GM23338 (cell line): ENCODE measurements around the gene TMEM63B.

Source experiments
- CREB1 ChIP-seq: fragments of 250-450 bp; sonication (Bioruptor Pico); IDR thresholded peaks from 2 replicates; pipeline ENCODE4 v1.5.0; 2020; ENCODE audit warnings: low read depth, mild to moderate bottlenecking, moderate library complexity
- CTCF ChIP-seq, 2 experiments: fragments of 200-600 bp in 1 of 2; sonication (generic) in 1 of 2; conservative IDR thresholded peaks; 2 replicates each; pipeline versions ENCODE4 v1.5.1 to v1.6.1; 2016 to 2017; ENCODE audit warnings: antibody characterized with exemption in 2 of 2, low read depth in 2 of 2, mild to moderate bottlenecking in 2 of 2, moderate library complexity in 1 of 2
- ETS1 ChIP-seq: IDR thresholded peaks from 2 replicates; pipeline ENCODE4 v1.6.1; 2016; ENCODE audit warnings: antibody characterized with exemption
- EZH2 ChIP-seq: fragments of 200-600 bp; sonication (generic); IDR thresholded peaks from one replicate; pipeline ENCODE4 v1.8.0; 2017; ENCODE audit warnings: antibody characterized with exemption, mild to moderate bottlenecking, low read depth; ENCODE audit not compliant: unreplicated experiment
- EZH2phosphoT487 ChIP-seq: fragments of 200-600 bp; sonication (generic); IDR thresholded peaks from one replicate; pipeline ENCODE4 v1.8.1; 2018; ENCODE audit warnings: antibody characterized with exemption; ENCODE audit not compliant: unreplicated experiment
- JUNB ChIP-seq: IDR thresholded peaks from one replicate; pipeline ENCODE4 v1.6.1; 2016; ENCODE audit warnings: antibody characterized with exemption; ENCODE audit not compliant: unreplicated experiment
- NANOG ChIP-seq: IDR thresholded peaks from 2 replicates; pipeline ENCODE4 v1.6.1; 2016; ENCODE audit warnings: antibody characterized with exemption, borderline replicate concordance
- POLR2AphosphoS5 ChIP-seq: IDR thresholded peaks from 2 replicates; pipeline ENCODE4 v1.6.1; 2016; ENCODE audit warnings: antibody characterized with exemption, low read depth
- REST ChIP-seq: IDR thresholded peaks from one replicate; pipeline ENCODE4 v1.6.1; 2018; ENCODE audit warnings: antibody characterized with exemption; ENCODE audit not compliant: unreplicated experiment
- STAT1 ChIP-seq: IDR thresholded peaks from one replicate; pipeline ENCODE4 v1.6.1; 2016; ENCODE audit warnings: antibody characterized with exemption; ENCODE audit not compliant: unreplicated experiment
- ZNF331 ChIP-seq: fragments of 250-450 bp; sonication (Bioruptor Pico); IDR thresholded peaks from 2 replicates; pipeline ENCODE4 v1.5.0; 2020; ENCODE audit warnings: low read depth, mild to moderate bottlenecking, moderate library complexity
- ZNF462 ChIP-seq: fragments of 250-450 bp; sonication (Bioruptor Pico); IDR thresholded peaks from 2 replicates; pipeline ENCODE4 v1.5.0; 2020; ENCODE audit warnings: mild to moderate bottlenecking, moderate library complexity

GRCh38 chr6:44202972-44203750 lies 75.8 kb downstream of the TMEM63B start:
- no peak for TF ChIP-seq EZH2phosphoT487
- no peak for TF ChIP-seq EZH2
- TF ChIP-seq CTCF (conservative IDR thresholded peaks at IDR 0.05; ENCODE audit: low read depth in 2 of 2): no peak
- TF ChIP-seq CREB1 (CRISPR knock-in tag): no peak
- TF ChIP-seq JUNB: no peak
- TF ChIP-seq REST: no peak
- no peak for TF ChIP-seq POLR2AphosphoS5
- no peak for TF ChIP-seq STAT1
- TF ChIP-seq ETS1: no peak
- TF ChIP-seq ZNF462 (CRISPR knock-in tag): no peak
- no peak for TF ChIP-seq NANOG
- no peak for TF ChIP-seq ZNF331
